Activated CD8-positive, alpha-beta memory T cell treated with anti-CD3 and anti-CD28 coated beads, Interleukin-2, amount 50 U/mL, for 48 hours (primary cell): ENCODE measurements around the gene IQCN.

Experiments
- DNase-seq: peaks from one replicate; pipeline ENCODE4 v3.0.0-alpha.2; 2020

Gene IQCN

GRCh38 chr19:18274219-18274780, at the start of gene IQCN:
IQCN (minus strand) TSS chr19:18274452; CDS start chr19:18269478, 4,974 bp downstream.
- peak; percentile 69 for DNase-seq

- DNase-seq, result peak; percentile 99
Observed at GRCh38 chr19:18322759-18323460, 48.7 kb upstream of the IQCN start, which contains the start of gene LSM4. LSM4 (minus strand) TSS chr19:18323076; CDS start chr19:18323020, 56 bp downstream.

- DNase-seq, result peak; percentile 75
Observed at GRCh38 chr19:18322318-18322758, 48.1 kb upstream of the IQCN start.

- no peak for DNase-seq
Observed at GRCh38 chr19:18321734-18322102, 47.5 kb upstream of the IQCN start.

GRCh38 chr19:18320865-18321733, 46.8 kb upstream of the IQCN start:
- DNase-seq, result no peak

- DNase-seq, result no peak
Observed at GRCh38 chr19:18319591-18320135, 45.4 kb upstream of the IQCN start.

- peak; percentile 75 for DNase-seq
Observed at GRCh38 chr19:18317961-18318800, 43.9 kb upstream of the IQCN start.

GRCh38 chr19:18313398-18313797, 39.1 kb upstream of the IQCN start:
- no peak for DNase-seq

- no peak for DNase-seq
Observed at GRCh38 chr19:18312092-18312534, 37.9 kb upstream of the IQCN start.

GRCh38 chr19:18311502-18312091, 37.3 kb upstream of the IQCN start:
- DNase-seq, result no peak

- DNase-seq, result no peak
Observed at GRCh38 chr19:18310966-18311365, 36.7 kb upstream of the IQCN start.

- no peak for DNase-seq
Observed at GRCh38 chr19:18310118-18310909, 36.1 kb upstream of the IQCN start.

GRCh38 chr19:18309525-18310064, 35.3 kb upstream of the IQCN start:
- DNase-seq, result no peak

- no peak for DNase-seq
Observed at GRCh38 chr19:18308948-18309325, 34.7 kb upstream of the IQCN start.

- DNase-seq, result no peak
Observed at GRCh38 chr19:18308051-18308947, 34.0 kb upstream of the IQCN start.

GRCh38 chr19:18307271-18307681, 33.0 kb upstream of the IQCN start:
- DNase-seq, result no peak

GRCh38 chr19:18306888-18307260, 32.6 kb upstream of the IQCN start:
- DNase-seq, result no peak

GRCh38 chr19:18306209-18306887, 32.1 kb upstream of the IQCN start:
- no peak for DNase-seq
